ENCODE measurements around the gene SSBP2. TPM values are rescaled to one million over a fixed set of nuclear protein-coding genes. Genes with fewer than 3 reads are reported as not detected.
A peak's percentile ranks its signal among the peaks of the same experiment; 100 is the strongest.

Gene SSBP2
- total and polyA plus RNA-seq, 2 donors (not counting 3 experiments of a cell fraction or from before 2014, with no cell fraction given) = 9.6 to 11.5 TPM

DNA sequence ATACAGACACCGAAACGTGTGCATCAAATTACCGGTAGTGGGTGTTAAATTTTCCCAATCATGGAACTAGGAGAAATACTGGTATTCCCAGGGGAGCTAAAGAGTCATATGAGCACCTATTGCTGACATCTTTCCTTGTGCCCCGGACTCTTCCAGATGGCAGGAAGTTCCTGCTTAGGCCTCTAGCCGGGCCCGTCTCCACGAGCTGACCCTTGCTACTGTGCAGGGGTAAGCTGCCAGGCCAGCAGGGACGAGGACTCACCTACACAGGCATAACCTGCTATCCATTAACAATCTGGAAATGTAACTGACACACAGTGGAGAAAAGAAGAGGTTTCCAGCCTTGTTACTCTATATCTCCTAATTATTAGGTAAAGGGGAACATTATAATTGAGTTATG lies 16.2 kb upstream of the SSBP2 start:
- Histone ChIP-seq H3K27me3 (ENCODE audit: control insufficient read depth in 2 of 2, insufficient read depth in 2 of 2, low read length in 2 of 2) (no peaks in the 10 kb centered on the region), H3K4me3 (replicated peaks in 1 of 3; ENCODE audit: insufficient read depth in 1 of 3, low read depth in 1 of 3, low read length in 3 of 3) (no peak overlapping the region), H3K4me2 (ENCODE audit: insufficient read depth, low read length) (no peak overlapping the region), H3K9me1 (replicated peaks; ENCODE audit: control insufficient read depth, extremely low read depth, insufficient read depth, low read length) (no peaks in the 10 kb centered on the region), H2AFZ (ENCODE audit: low read depth, low read length) (no peak overlapping the region), H3K9me3 (replicated peaks; ENCODE audit: control insufficient read depth, insufficient read depth, low read length) (no peaks in the 10 kb centered on the region), H3K79me2 (ENCODE audit: control insufficient read depth, insufficient read depth, low read length) (no peaks in the 10 kb centered on the region), H3K4me1 (ENCODE audit: control insufficient read depth, extremely low read depth, insufficient read depth, low read length) (peaks cover 10% of the 10 kb centered on the region), H3K9ac (replicated peaks; ENCODE audit: extremely low read depth, insufficient read depth, low read length) (no peak overlapping the region), H3K36me3 (ENCODE audit: control insufficient read depth in 2 of 2, extremely low read depth in 1 of 2, insufficient read depth in 2 of 2, low read length in 2 of 2) (no peaks in the 10 kb centered on the region), H3K27ac (ENCODE audit: insufficient read depth, low read depth, low read length) (no peak overlapping the region), H4K20me1 (replicated peaks; ENCODE audit: control insufficient read depth, extremely low read depth, insufficient read depth, low read length) (no peaks in the 10 kb centered on the region)
- FAIRE-seq (peak; percentile 26), DNase-seq (ENCODE audit: low read depth, low spot score) (no peak)
- TF ChIP-seq POLR2A (IDR thresholded peaks at IDR 0.05; ENCODE audit: low read depth, low read length) (no peak), GATA2 (IDR thresholded peaks at IDR 0.05; ENCODE audit: insufficient read depth, insufficient read length, low read depth, low read length) (no peak), MYC (IDR thresholded peaks at IDR 0.05; ENCODE audit: low read depth, low read length) (no peak), POLR2AphosphoS5 (IDR thresholded peaks at IDR 0.05; ENCODE audit: insufficient read depth, low read depth, low read length) (no peak), EZH2 (IDR thresholded peaks at IDR 0.05; ENCODE audit: borderline replicate concordance, low read depth, low read length, severe bottlenecking) (no peak), JUN (IDR thresholded peaks at IDR 0.05; ENCODE audit: borderline replicate concordance, insufficient read depth, insufficient read length, low read depth) (no peak), FOS (IDR thresholded peaks at IDR 0.05; ENCODE audit: borderline replicate concordance, insufficient read depth, low read length) (no peak)
- TF ChIP-seq, protein P1, sequence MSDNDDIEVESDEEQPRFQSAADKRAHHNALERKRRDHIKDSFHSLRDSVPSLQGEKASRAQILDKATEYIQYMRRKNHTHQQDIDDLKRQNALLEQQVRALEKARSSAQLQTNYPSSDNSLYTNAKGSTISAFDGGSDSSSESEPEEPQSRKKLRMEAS (IDR thresholded peaks at IDR 0.05; ENCODE audit: insufficient read depth, insufficient read length) = no peak
- TF ChIP-seq, protein P2, sequence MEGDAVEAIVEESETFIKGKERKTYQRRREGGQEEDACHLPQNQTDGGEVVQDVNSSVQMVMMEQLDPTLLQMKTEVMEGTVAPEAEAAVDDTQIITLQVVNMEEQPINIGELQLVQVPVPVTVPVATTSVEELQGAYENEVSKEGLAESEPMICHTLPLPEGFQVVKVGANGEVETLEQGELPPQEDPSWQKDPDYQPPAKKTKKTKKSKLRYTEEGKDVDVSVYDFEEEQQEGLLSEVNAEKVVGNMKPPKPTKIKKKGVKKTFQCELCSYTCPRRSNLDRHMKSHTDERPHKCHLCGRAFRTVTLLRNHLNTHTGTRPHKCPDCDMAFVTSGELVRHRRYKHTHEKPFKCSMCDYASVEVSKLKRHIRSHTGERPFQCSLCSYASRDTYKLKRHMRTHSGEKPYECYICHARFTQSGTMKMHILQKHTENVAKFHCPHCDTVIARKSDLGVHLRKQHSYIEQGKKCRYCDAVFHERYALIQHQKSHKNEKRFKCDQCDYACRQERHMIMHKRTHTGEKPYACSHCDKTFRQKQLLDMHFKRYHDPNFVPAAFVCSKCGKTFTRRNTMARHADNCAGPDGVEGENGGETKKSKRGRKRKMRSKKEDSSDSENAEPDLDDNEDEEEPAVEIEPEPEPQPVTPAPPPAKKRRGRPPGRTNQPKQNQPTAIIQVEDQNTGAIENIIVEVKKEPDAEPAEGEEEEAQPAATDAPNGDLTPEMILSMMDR (IDR thresholded peaks at IDR 0.05; ENCODE audit: extremely low read depth in 1 of 2, insufficient read depth in 1 of 2, low read depth in 1 of 2, low read length in 2 of 2) = no peak
- no TSS peak for BruUV-seq (replicated peaks)
- dilution Hi-C loops (cut with MboI; ENCODE audit: extremely low pct_ligation_motif_present, low sequenced_read_pairs) = no loop called here
- ChIA-PET CTCF (interaction anchor here (1.0 to 1.3 kb wide), 2 partner anchors 12 to 19 kb away, joined by 3 to 5 read pairs; no protein-coding TSS in a partner anchor), POLR2A (no interaction called here)
- intact Hi-C loops (cut with micrococcal nuclease) = no loop called here
